ENCODE data around the gene CCDC157.
"Not testable (repeated sequence)": the region's sequence is repeated elsewhere in the genome, so short reads cannot be mapped to it uniquely, and the experiment has no call there.

Gene CCDC157

DNA sequence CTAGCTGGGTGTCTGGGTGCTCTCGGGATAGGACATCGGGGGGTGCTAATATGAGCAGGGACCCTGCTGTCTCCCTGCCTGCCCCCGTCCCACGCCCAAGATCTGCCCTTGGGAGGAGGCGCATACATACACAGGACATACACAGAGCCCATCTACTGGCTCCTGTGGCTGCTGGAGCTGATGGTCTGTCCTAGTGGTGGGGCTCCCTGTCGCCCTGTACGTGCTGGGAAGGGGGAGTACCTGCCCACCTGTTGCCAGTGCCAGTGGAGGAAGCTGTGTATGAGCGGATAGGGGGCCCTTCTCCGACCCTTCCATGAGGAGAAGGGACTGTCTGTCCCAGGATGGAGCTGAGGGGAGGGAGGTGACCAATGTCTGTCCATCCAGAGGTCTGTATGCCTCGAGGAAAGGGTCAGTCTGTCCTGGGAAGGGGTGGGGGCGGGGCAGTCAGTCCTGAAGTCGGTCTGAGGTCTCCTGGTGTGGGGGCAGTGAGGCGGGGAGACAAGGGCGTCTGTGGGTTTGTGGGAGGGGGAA is 31.0 kb upstream of the CCDC157 start:
- in situ Hi-C loops (cut with MboI; ENCODE audit: low sequenced_read_pairs): no loop called here

DNA sequence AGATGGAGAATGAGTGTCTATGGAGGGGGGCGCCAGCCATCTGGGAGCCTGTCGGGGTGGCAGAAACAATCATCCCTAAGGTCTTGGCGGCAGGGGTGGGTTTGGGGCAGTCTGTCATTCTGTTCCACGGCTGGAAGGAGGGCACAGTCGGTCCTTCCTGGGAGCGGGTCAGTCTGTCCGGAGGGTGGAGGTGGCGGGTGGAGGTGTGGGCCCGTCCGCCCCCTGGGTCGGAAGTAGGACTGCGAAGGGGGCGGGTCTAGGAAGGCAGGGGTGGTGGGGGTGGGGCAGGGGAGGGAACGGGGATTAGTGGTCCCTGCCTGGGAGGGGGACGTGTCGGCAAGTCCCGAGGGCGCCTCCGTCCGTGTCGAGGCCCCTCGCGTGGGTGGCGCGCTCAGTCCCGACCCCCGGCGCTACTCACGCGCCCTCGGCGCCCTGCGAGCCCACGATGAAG is 30.5 kb upstream of the CCDC157 start:
- in situ Hi-C loops (cut with MboI; ENCODE audit: low sequenced_read_pairs): no loop called here

DNA sequence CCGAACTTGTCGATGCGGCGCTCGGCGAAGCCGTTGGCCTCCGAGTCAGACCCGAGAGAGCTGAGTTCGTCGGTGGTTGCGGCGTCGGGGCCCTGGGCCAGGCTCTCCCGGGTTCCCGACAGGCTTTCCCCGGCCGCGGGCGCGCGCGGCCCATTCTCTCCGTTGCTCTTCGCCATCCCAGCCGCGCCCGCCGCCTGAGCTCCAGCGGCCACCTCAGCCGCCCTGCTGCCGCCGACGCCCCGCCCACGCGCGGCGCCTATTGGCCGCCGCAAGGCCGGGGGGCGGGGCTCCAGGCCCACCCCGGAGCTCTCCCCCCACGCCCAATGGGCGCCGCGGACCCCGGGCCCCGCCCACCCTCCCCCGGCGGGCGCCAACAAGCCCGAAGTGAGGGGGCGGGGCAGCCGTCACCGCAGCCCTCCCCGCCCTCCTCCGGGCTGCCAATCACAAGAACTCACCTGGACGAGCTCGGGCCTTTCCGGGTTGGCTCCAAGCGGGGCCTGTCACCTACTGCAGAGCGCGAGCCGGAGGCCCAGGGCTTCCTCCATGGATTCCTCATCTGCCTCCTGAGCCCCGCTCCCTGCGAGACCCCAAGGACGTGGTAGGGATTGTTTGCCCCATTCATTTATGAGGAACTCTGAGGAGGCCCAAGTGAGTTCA is 30.0 kb upstream of the CCDC157 start, which contains the start of gene TBC1D10A:
Gene TBC1D10A, minus strand, starts transcription at position 236 of the 657 bp plus-strand sequence. Its CDS starts 60 bp downstream, at position 176.
- in situ Hi-C loops (cut with MboI; ENCODE audit: low sequenced_read_pairs): no loop called here

DNA sequence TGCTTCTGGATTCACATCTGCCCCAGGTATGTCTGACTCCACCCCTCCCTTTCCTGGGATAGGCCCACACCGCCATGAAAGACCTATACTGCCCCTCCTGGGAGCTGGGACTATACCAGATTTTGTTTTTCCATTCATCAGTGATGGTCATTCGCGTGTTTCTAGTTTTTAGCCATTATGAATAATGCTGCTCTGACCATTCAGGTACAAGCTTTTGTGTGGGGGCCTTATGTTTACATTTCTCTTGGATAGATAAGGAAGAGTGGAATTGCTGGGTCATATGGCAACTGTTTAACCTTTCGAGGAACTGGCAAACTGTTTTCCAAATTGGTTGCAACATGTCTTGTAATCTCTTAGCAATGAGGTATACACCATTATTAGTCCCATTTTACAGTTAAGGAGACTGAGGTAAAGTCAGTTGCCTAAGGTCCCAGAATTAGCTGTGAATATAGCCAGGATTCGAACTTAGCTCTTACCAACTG is 28.9 kb upstream of the CCDC157 start:
- in situ Hi-C loops (cut with MboI; ENCODE audit: low sequenced_read_pairs): no loop called here

DNA sequence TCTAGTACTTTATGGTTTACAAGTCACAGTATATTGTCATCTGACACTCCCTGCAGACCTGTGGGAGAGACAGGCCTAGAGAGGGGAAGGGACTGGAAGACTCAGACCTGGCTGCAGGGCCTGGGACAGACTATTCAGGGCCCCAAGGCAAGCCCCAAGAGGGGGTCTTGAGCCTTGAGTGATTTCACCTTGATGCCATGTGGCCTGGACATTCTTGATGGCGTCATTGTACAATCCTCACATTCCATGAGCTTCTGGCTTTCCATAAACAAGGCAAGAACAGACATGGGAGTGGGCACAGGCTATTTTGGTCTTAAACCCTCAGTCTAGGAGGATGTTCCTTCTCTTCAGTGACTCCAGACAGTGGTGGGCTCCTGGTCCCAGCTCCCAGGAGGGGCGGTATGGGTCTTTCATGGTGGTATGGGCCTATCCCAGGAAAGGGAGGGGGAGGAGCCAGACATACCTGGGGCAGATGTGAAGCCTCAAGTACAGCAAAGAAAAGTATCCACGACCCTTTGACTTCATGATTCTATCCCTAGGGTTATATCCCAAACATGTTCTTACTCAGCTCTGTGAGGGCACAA is 28.2 kb upstream of the CCDC157 start:
- in situ Hi-C loops (cut with MboI; ENCODE audit: low sequenced_read_pairs): no loop called here

DNA sequence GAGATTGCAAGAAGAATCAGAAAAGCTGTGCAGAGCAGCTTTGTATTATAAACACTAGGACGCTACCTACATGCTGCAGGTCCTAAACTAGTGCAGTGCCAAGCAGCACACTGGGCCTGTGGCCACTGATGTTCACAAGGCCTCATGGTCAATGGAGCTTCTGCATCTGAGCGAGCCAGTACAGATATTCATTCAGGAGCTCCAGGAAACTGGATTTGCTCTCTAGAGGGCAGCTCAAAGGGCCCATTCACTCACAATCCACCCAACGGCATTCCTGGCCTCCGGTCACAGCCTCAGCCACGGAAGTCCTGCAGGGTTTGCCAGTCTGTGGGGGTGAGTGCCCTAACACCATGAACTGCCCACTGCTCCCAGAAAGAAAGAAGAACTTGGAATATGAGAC is 24.3 kb upstream of the CCDC157 start:
- in situ Hi-C loops (cut with MboI; ENCODE audit: low sequenced_read_pairs): no loop called here

DNA sequence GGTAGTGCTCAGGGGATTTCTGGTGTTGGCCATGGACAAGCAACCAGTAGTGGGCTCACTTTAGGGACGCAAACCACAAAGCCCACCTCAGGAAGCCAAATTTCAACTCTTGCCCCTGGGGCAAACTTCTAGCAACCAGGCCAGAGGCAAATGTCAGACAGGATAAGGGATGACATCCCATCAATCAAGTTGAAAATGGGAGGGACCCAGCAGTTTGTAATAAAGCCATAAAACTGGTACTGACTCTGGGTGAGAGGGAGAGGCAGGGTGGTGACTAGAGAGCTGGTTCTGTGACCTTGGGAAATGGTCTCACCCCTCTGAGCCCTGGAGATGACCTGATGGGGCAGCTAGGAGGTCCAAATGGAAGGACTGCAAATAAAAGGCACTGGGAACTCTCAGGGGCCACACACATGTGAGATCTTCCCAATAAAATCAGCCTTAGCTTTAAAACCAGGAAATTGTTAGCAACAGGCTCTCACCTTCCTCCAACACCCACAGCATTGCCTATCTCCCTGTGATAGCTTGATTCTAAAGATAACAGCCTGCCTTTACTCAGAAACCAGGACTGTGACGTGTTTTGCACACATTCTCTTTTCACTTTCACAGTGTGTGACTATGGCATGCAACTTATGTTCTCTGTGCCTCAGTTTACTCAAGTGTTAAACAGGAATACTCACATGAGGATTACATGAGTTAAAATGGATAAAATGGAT is 23.7 kb upstream of the CCDC157 start:
- in situ Hi-C loops (cut with MboI; ENCODE audit: low sequenced_read_pairs): no loop called here

DNA sequence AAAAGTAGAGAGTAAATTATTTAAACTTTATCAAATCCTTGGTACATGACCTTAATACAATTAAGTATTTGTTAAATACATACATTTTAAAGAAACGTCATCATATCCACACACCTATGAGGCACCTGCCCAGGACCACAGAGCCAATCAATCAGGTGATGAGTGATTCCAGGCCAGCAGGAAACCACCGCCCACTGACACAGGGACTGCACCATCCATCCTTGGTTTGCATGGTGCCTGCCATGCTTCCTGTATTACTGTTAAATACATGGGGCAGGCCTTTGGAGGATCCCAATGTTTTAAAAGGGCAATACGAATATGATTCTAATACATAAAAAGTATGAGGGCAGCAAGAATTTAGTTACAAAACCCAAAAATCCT is 23.1 kb upstream of the CCDC157 start:
- in situ Hi-C loops (cut with MboI; ENCODE audit: low sequenced_read_pairs): no loop called here

DNA sequence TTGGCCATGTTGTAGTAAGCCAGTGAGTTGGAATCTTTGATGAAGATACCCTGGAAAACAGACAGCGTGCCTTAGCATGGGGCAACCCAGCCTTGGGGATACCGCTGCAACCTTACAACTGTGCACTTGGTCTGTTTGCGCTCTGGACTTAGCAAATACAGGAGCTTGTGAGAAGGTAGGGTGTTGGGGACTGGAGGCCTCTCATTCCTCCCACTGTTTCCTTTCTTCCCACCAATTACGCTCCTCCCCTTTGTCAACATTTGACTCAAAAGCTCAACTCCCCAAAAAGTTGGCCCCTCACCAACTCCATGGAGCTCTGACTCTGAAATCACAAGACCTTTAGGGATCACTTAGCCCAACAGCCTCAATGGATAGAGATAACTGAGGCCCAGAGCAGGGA is 22.2 kb upstream of the CCDC157 start:
- in situ Hi-C loops (cut with MboI; ENCODE audit: low sequenced_read_pairs): no loop called here

DNA sequence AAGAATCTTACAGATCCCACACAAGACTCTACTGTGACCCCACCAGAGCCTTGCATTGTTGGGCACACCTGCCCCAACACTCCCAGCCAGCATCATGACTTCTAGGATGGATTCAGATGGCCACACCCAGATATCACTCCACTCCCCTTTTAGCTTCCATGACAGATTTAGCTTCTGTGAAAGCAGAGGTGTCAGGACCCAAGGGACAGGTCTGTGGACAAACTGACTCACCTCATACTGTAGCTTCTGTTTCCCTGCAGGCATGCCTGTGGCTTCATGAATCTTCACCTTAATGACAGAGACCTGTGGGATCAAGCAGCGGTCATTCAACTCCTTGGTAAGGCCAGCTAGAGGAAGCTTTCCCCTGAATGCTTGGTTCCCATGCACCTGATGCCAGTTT is 21.6 kb upstream of the CCDC157 start:
- in situ Hi-C loops (cut with MboI; ENCODE audit: low sequenced_read_pairs): no loop called here

DNA sequence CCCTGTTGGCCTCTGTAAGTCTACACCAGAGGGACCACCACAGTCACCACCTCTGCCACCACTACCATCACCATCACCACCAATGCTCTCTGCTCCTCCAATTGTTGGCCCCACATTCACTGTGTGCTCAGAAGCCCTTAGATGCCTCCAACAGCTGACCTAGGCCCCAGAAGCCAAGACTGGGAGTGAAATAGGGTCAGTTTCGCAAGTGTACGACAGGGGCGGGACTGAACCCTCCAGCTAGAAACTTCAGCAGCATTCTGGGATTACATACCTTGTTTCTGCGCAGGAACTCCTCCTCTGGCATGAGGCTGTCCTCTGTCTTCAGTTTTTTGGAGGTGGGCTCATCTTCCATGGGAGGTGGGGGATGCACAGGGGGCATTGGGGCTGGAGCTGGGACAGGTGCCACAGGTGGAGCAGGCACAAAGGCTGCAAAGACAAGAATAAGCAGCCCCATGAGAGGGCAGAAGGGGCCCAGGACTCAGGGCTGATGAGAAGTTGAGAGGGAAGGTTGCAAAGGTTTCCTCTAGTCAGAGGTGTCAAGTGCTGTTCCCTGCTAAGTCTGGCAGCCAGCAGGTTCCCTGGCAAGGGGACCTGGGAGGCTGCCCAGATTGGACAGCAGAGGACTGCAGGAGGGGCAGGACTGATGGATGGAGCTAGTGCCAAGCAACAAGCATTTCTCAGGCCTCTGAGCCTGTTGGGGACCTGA is 19.9 kb upstream of the CCDC157 start:
- in situ Hi-C loops (cut with MboI; ENCODE audit: low sequenced_read_pairs): no loop called here

DNA sequence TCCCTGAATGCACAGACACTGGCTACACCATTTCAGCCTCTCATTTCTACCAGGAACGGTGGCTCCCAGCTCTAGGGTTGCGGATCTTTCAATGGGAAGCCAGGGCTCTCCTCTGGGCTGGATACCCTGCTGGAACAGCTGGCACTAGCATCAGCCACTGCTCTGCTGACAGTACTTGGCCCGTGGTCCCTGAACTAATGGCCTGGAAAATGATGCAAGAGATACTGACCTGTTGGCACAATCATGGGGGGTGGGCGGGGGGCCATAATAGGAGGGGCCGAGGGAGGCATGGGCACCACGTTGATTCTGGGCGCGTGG is 19.4 kb upstream of the CCDC157 start:
- in situ Hi-C loops (cut with MboI; ENCODE audit: low sequenced_read_pairs): no loop called here

DNA sequence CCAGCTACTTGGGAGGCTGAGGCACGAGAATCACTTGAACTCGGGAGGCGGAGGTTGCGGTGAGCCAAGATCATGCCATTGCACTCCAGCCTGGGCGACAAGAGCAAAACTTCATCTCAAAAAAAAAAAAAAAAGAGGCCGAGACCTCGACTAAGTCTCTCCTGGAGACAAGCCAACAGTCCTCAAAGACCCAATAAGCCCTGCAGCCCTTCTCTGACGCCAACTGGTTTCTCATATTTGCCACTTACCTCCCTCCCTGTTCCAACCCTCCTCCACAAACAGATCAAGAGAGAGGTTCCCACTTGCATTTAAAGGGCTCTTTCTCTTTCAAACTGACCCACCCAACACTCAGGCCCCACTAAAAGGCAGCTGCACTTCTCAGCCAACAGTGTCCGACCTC is 18.5 kb upstream of the CCDC157 start:
- in situ Hi-C loops (cut with MboI; ENCODE audit: low sequenced_read_pairs): not testable (repeated sequence)

DNA sequence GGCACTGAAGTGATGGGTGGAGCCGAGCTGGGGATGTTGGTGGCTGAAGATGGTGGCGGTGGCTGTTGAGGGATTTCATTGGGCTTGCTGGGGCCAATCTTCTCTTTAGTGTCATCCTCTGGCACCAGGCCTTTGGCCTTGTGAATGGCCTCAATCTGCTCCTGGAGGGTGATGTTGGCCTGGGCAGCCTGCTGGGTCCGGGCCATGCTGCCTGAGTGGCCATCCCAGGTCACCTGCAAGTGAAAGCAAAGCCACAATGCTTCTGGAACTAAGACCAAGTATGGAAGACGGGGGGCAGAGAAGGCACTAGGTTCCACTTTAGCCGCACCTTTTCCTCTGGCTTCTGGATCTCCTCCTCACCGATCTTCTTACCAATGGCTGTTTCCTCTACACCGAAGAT is 18.0 kb upstream of the CCDC157 start:
- in situ Hi-C loops (cut with MboI; ENCODE audit: low sequenced_read_pairs): no loop called here

DNA sequence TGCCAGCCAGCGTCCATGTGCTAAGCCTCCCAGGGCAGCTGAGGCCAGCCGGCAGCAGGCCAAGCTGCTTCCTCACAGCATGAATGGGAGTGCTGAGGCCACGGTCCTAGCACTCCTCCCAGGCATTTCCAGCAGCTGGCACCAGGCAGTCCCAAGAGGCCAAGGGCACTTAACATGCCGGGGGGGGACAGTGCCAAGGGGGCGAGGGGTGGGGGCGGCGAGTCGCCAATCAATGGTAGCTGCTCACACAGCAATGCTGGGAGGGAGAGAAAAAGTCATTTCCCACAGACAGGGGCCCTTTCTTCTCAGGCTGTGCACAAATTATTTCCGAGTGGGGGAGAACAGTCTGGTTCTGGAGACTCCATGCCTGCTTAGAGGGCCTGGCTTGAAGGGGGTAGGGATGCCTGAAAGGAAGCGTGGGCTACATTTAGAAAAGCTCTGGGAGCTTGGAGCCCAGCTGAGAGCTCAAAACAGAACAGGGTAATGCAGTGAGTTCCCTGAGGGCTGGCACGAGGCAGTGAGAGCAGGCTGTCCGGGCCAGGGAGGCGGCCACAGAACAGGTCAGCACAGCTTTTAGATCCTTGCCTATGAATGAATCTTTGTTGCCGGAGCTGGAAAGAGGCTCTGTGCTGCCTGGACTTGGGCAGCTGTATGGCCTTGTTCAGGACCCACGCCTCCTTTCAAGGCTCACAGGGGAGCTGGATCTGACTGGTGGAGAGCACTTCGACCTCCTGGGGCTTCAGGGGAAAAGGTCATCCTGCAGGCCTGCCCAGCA is 15.7 kb upstream of the CCDC157 start:
- in situ Hi-C loops (cut with MboI; ENCODE audit: low sequenced_read_pairs): no loop called here

DNA sequence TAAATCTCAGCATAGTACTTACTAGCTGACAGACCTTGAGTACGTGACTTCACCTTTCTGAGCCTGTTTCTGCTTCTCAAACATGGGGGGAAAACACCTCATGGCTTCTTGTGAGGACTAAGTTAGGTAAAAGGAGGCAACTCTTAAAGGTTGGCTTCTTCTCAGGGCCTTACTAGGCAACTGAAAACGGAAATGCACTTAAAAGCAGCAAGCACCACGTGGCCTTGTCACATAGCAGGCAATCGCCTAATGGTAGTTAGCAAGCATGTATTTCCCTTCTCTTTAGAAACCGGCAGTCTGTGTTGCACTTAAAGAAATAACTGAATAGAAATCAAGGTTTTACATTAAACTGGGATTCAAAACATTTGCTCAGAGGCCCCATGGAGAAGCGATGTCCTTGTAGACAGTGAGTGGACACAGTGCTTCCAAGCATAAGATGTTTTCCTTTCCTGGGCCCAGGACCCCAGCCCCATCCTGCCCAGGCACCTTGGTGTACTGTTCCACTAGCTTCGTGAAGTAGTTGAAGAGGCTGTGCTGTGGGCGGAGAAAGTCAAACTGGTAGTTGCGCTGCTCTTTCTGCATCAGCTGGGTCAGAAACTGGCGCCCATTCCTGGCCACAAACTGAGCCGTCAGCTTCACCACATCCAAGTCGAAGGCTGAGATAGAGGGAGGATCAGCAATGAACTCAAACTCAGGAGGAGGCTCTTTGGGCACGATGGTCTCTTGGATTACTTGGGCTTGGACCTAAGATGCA is 12.2 kb upstream of the CCDC157 start:
- in situ Hi-C loops (cut with MboI; ENCODE audit: low sequenced_read_pairs): no loop called here

DNA sequence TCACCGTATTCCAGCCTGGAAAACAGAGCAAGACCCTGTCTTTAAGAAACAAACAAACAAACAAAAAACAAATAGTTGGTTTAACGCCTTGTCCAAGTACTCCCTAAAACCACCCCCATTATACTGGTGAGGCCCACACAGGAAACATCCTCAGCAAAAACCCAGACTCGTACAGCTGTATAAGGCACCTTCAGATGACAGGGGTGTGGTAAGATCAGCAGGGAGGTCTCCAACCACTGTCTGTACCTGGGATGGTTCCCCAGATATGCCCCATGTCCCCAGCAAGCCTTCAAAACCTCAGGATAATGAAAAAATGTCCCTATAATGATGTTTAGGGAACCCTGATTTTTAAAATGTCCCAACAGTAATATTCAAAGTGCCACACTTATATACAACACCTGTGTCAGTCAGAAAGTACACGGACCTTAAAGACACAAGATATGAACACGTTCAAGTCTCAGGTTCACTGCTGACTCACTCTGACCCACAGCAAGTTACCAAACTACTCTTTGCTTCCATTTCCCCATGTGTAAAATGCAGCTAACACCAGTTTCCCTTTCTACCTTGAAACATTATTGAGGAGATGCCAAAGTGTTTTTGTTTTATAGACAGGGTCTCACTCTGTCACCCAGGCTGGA is 9.4 kb upstream of the CCDC157 start:
- in situ Hi-C loops (cut with MboI; ENCODE audit: low sequenced_read_pairs): no loop called here

DNA sequence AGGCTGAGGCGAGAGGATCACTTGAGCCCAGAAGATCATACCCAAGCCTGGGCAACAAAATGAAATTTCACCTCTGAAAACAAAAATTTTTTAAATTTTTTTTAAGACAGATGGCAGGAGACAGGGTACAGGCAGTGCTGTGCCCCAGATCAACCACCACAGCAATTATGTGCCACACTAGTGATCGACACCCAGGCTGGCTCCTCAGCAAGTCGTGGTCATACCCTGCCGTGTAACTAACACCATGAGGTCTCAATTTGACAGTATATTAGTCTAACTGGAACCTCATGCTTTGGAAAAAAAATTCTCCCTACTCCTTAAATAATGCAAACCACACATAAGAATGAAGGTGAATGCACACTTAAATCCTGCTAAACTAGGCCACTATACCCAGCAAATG is 8.4 kb upstream of the CCDC157 start:
- in situ Hi-C loops (cut with MboI; ENCODE audit: low sequenced_read_pairs): no loop called here

DNA sequence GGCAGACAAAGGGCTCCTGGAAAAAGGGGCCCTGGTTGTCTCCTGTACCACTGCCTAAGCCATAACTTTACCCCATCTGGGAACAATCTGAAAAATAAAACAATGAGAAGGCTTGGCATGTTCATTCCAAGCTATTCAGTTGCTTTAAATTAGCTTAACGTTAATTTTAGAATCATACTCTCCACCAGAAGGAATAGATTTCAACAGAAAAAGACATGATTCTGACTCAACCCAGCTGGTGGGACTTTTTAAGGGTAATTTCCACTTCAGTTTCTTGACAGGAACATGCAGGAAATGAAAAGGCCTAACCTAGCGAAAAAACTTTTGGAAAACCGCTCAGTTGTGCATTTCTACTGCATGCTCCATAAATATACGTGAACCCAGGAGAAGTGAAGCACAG is 8.0 kb upstream of the CCDC157 start:
- in situ Hi-C loops (cut with MboI; ENCODE audit: low sequenced_read_pairs): no loop called here

Data from hTERT RPE-1 (cell line).